CD14-positive monocyte (primary cell): Measurements from ENCODE around the gene ATRN. TPM values are rescaled to one million over a fixed set of nuclear protein-coding genes. Genes with fewer than 3 reads are reported as not detected.

Source experiments
- DNase-seq, 3 donors: peaks; one replicate each; pipeline ENCODE4 v3.0.0-alpha.2; 2011 to 2022
- H2AFZ ChIP-seq: 2 replicates; pipeline ENCODE4 v1.6.0; 2012; ENCODE audit warnings: mild to moderate bottlenecking, low read depth, low read length, inconsistent platforms; ENCODE audit not compliant: insufficient read depth, poor library complexity, severe bottlenecking
- H3K27ac ChIP-seq, 2 donors: 1 replicate in 1 of 2; 2 replicates in 1 of 2; pipeline ENCODE4 v1.5.1; 2012 to 2013; ENCODE audit warnings: low read length in 2 of 2, control low read depth in 1 of 2, inconsistent platforms in 1 of 2, low read depth in 1 of 2, mild to moderate bottlenecking in 1 of 2
- H3K27me3 ChIP-seq, 2 donors: one replicate each; pipeline versions ENCODE4 v1.6.0 to v1.6.1; 2011 to 2013; ENCODE audit warnings: low read length in 2 of 2; ENCODE audit not compliant: control insufficient read depth in 2 of 2, insufficient read depth in 2 of 2
- H3K36me3 ChIP-seq, 2 donors: replicated peaks in 1 of 2; 1 replicate in 1 of 2; 2 replicates in 1 of 2; pipeline versions ENCODE4 v1.5.1 to v1.6.1; 2012 to 2013; ENCODE audit warnings: low read length in 2 of 2, control low read depth in 1 of 2, inconsistent platforms in 1 of 2, mild to moderate bottlenecking in 1 of 2; ENCODE audit not compliant: insufficient read depth in 2 of 2, control insufficient read depth in 1 of 2
- H3K4me1 ChIP-seq, 2 donors: 1 replicate in 1 of 2; 2 replicates in 1 of 2; pipeline versions ENCODE4 v1.5.1 to v1.6.1; 2012 to 2013; ENCODE audit warnings: low read length in 2 of 2, control low read depth in 1 of 2, inconsistent platforms in 1 of 2, mild to moderate bottlenecking in 1 of 2, moderate library complexity in 1 of 2; ENCODE audit not compliant: insufficient read depth in 2 of 2, control insufficient read depth in 1 of 2
- H3K4me2 ChIP-seq: replicated peaks from 2 replicates; pipeline ENCODE3; 2012; ENCODE audit warnings: low read length, moderate library complexity, mild to moderate bottlenecking; ENCODE audit not compliant: poor library complexity, severe bottlenecking; ENCODE audit errors: extremely low read depth
- H3K4me3 ChIP-seq, 3 experiments: fragments of 200-600 bp in 1 of 3; sonication (generic) in 1 of 3; replicated peaks in 1 of 3; 1 replicate in 2 of 3; 2 replicates in 1 of 3; pipeline ENCODE4 v1.5.1; 2011 to 2013; ENCODE audit warnings: low read length in 3 of 3, mild to moderate bottlenecking in 3 of 3, control low read depth in 2 of 3, low read depth in 2 of 3, inconsistent platforms in 1 of 3, moderate library complexity in 1 of 3
- H3K79me2 ChIP-seq: 2 replicates; pipeline ENCODE4 v1.6.0; 2012; ENCODE audit warnings: mild to moderate bottlenecking, control low read depth, inconsistent platforms, low read length, moderate library complexity; ENCODE audit not compliant: insufficient read depth
- H3K9ac ChIP-seq: 2 replicates; pipeline ENCODE4 v1.6.0; 2017; ENCODE audit warnings: low read length, mild to moderate bottlenecking; ENCODE audit not compliant: insufficient read depth, poor library complexity, severe bottlenecking
- H3K9me3 ChIP-seq, 2 donors: replicated peaks in 1 of 2; 1 replicate in 1 of 2; 2 replicates in 1 of 2; pipeline versions ENCODE4 v1.5.1 to v1.6.1; 2012 to 2013; ENCODE audit warnings: low read length in 2 of 2, control low read depth in 1 of 2; ENCODE audit not compliant: control insufficient read depth in 1 of 2, insufficient read depth in 1 of 2
- H4K20me1 ChIP-seq: 2 replicates; pipeline ENCODE4 v1.6.0; 2012; ENCODE audit warnings: mild to moderate bottlenecking, low read length, control low read depth, moderate library complexity; ENCODE audit not compliant: insufficient read depth
- H3K27ac Mint-ChIP-seq, 7 donors: one replicate each; pipeline ENCODE4 v1.8.0; 2020; ENCODE audit warnings: mild to moderate bottlenecking in 7 of 7, mixed read lengths in 7 of 7, moderate library complexity in 6 of 7, inconsistent platforms in 2 of 7
- H3K27me3 Mint-ChIP-seq, 3 donors: one replicate each; pipeline ENCODE4 v1.8.0; 2021 to 2022; ENCODE audit warnings: low read depth in 3 of 3, mild to moderate bottlenecking in 3 of 3, mixed read lengths in 3 of 3, moderate library complexity in 3 of 3, inconsistent platforms in 1 of 3
- H3K36me3 Mint-ChIP-seq, 2 donors: one replicate each; pipeline ENCODE4 v1.8.0; 2020; ENCODE audit warnings: mixed read lengths in 2 of 2, inconsistent platforms in 1 of 2, mild to moderate bottlenecking in 1 of 2
- H3K4me1 Mint-ChIP-seq: one replicate; pipeline ENCODE4 v1.8.0; 2020; ENCODE audit warnings: mild to moderate bottlenecking, mixed read lengths
- H3K4me3 Mint-ChIP-seq, 2 donors: one replicate each; pipeline ENCODE4 v1.8.0; 2020; ENCODE audit warnings: mild to moderate bottlenecking in 2 of 2, mixed read lengths in 2 of 2, moderate library complexity in 1 of 2
- H3K9me3 Mint-ChIP-seq, 7 donors: one replicate each; pipeline ENCODE4 v1.8.0; 2020 to 2022; ENCODE audit warnings: mixed read lengths in 7 of 7, mild to moderate bottlenecking in 6 of 7, moderate library complexity in 6 of 7, inconsistent platforms in 2 of 7
- CTCF ChIP-seq: fragments of 200-600 bp; IDR thresholded peaks from one replicate; pipeline ENCODE4 v1.8.0; 2022; ENCODE audit warnings: antibody characterized with exemption, mild to moderate bottlenecking
- WGBS: methylation state at CpG from one replicate; pipeline ENCODE4 v1.1.5; 2013; ENCODE audit warnings: missing lambda C conversion rate; ENCODE audit not compliant: insufficient coverage; 5-methylcytosine and 5-hydroxymethylcytosine counted together
- intact Hi-C, 2 donors: fragments of 100-400 bp; cut with micrococcal nuclease; formaldehyde crosslinking; loops; one replicate each; pipeline versions ENCODE4 v1.15.0 to v1.15.1; 2023
- polyA plus RNA-seq, 3 donors: library from polyadenylated mRNA; depleted of rRNA in 1 of 3; unstranded in 2 of 3; stranded (reverse) in 1 of 3; fragments of 300-500 nt in 2 of 3; fragments of >200 nt in 1 of 3; fragmentation: Illumina TruSeq in 2 of 3; gene quantifications; 1 replicate in 2 of 3; 2 replicates in 1 of 3; pipeline ENCODE4 v1.2.3, GENCODE V29; 2012 to 2021

ATRN gene
- polyA plus RNA-seq, 3 donors: 10.2 to 17.4 (median 11.5) TPM

GRCh38 chr20:3551681-3552434 is 81.0 kb downstream of the ATRN start:
- Mint-ChIP-seq H3K27me3 (no peaks in the 10 kb centered on the region), H3K4me3 (no peak overlapping the region), H3K36me3 (peaks cover 44 to 53% of the 10 kb centered on the region in 2 donors), H3K4me1 (peaks cover 26% of the 10 kb centered on the region), H3K9me3 (no peaks in the 10 kb centered on the region), H3K27ac (no peak overlapping the region)
- intact Hi-C loops: no loop called here
- Histone ChIP-seq H3K27ac (no peak overlapping the region), H3K9ac (no peak overlapping the region), H3K4me2 (no peak overlapping the region), H3K27me3 (no peaks in the 10 kb centered on the region), H2AFZ (no peak overlapping the region), H4K20me1 (no peaks in the 10 kb centered on the region), H3K9me3 (no peaks in the 10 kb centered on the region), H3K4me1 (peaks cover 22 to 27% of the 10 kb centered on the region in 2 donors), H3K79me2 (no peaks in the 10 kb centered on the region), H3K36me3 (peaks cover 18 to 63% of the 10 kb centered on the region in 2 donors), H3K4me3 (no peak overlapping the region)
- no peak for DNase-seq
- no peak for TF ChIP-seq CTCF

- Histone ChIP-seq H3K36me3 (peaks cover 18 to 46% of the 10 kb centered on the region in 2 donors), H3K79me2 (no peaks in the 10 kb centered on the region), H4K20me1 (no peaks in the 10 kb centered on the region), H3K27me3 (no peaks in the 10 kb centered on the region), H3K4me3 (no peak overlapping the region), H3K4me1 (peaks cover 29 to 39% of the 10 kb centered on the region in 2 donors), H2AFZ (no peak overlapping the region), H3K27ac (no peak overlapping the region), H3K4me2 (no peak overlapping the region), H3K9me3 (no peaks in the 10 kb centered on the region), H3K9ac (no peak overlapping the region)
- H3K36me3 Mint-ChIP-seq: peaks cover 34 to 36% of the 10 kb centered on the region in 2 donors
- intact Hi-C loops: no loop called here
- H3K4me1 Mint-ChIP-seq: peaks cover 36% of the 10 kb centered on the region
- 46% methylated on average over 2 of the region's 3 CpGs for WGBS
- TF ChIP-seq CTCF: no peak
- H3K27ac Mint-ChIP-seq: peak overlapping the region in 1 of 7 donors; percentile 5
- no peaks in the 10 kb centered on the region for H3K9me3 Mint-ChIP-seq
- H3K27me3 Mint-ChIP-seq: no peaks in the 10 kb centered on the region
- no peak overlapping the region for H3K4me3 Mint-ChIP-seq
- no peak for DNase-seq
Observed at GRCh38 chr20:3553663-3554062, 82.8 kb downstream of the ATRN start.
